Hematopoietic multipotent progenitor cell treated with erythropoietin and hydrocortisone succinate and interleukin-3 and kit ligand, for 4 days (in vitro differentiated cells): ENCODE data around the gene CD81.

ENCODE experiments used
- DNase-seq: peaks from one replicate; pipeline ENCODE4 v3.0.0-alpha.2; 2015

Gene CD81

GRCh38 chr11:2378527-2379210 lies 1.6 kb downstream of the CD81 start:
- DNase-seq = no peak

GRCh38 chr11:2379466-2380174 lies 2.5 kb downstream of the CD81 start:
- DNase-seq = no peak

GRCh38 chr11:2380396-2380795 lies 3.3 kb downstream of the CD81 start:
- no peak for DNase-seq

- peak; percentile 24 for DNase-seq
Measured at GRCh38 chr11:2380807-2381350, 3.8 kb downstream of the CD81 start.

GRCh38 chr11:2381494-2382128 lies 4.5 kb downstream of the CD81 start:
- no peak for DNase-seq

GRCh38 chr11:2382129-2382517 lies 5.0 kb downstream of the CD81 start:
- no peak for DNase-seq

- peak; percentile 18 for DNase-seq
Measured at GRCh38 chr11:2382936-2383851, 6.1 kb downstream of the CD81 start.

GRCh38 chr11:2383852-2384804 lies 7.0 kb downstream of the CD81 start:
- peak; percentile 54 for DNase-seq

GRCh38 chr11:2385156-2386151 lies 8.3 kb downstream of the CD81 start:
- no peak for DNase-seq

- DNase-seq = no peak
Measured at GRCh38 chr11:2386591-2386990, 9.5 kb downstream of the CD81 start.

GRCh38 chr11:2387266-2387987 lies 10.3 kb downstream of the CD81 start:
- peak; percentile 34 for DNase-seq

- no peak for DNase-seq
Measured at GRCh38 chr11:2388431-2389376, 11.6 kb downstream of the CD81 start.

GRCh38 chr11:2389377-2390026 lies 12.4 kb downstream of the CD81 start:
- DNase-seq = no peak

- no peak for DNase-seq
Measured at GRCh38 chr11:2390091-2390724, 13.1 kb downstream of the CD81 start.

- peak; percentile 44 for DNase-seq
Measured at GRCh38 chr11:2390725-2391151, 13.6 kb downstream of the CD81 start.

GRCh38 chr11:2391181-2391975 lies 14.3 kb downstream of the CD81 start:
- DNase-seq = no peak
